Hematopoietic multipotent progenitor cell treated with erythropoietin and hydrocortisone succinate and interleukin-3 and kit ligand, for 8 days (in vitro differentiated cells): ENCODE measurements around the gene AMN1.

ENCODE experiments used
- DNase-seq: peaks from one replicate; pipeline ENCODE4 v3.0.0-alpha.2; 2015

AMN1 gene

GRCh38 chr12:31627456-31628054, 101.3 kb downstream of the AMN1 start:
- DNase-seq, result no peak

DNA sequence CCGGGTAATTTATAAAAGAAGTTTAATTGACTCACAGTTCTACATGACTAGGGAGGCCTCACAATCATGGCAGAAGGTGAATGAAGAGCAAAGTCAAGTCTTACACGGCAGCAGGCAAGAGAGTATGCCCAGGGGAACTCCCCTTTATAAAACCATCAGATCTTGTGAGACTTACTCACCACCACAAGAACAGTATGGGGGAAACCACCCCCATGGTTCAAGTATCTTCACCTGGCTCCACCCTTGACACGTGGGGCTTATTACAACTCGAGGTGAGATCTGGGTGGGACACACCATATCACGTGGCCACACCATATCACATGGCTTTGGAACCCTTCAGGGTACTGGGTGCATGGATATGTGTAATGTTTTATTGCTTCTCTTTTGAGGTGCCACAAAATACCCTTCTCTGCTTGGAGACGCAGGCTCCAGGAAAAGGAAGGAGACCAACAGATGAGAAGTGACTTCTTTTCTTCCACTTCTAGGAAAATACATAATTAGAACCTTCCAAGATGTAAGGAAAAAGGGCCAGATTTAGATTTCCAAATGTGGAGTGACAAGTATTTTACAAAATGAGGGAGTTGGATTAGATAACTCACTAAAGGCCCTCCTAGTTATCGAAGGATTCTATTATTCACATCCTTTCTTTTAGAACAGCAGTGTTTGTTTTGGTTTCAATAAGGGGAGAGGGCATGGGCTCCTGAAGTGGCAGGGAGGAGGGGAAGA, 102.4 kb downstream of the AMN1 start:
- no peak for DNase-seq

- DNase-seq, result no peak
Measured at GRCh38 chr12:31622038-31622437, 106.8 kb downstream of the AMN1 start.
